Esophagus muscularis mucosa (tissue), 4 donors: ENCODE data around the gene ZER1. TPM values are rescaled to one million over a fixed set of nuclear protein-coding genes. Genes with fewer than 3 reads are reported as not detected.

Experiments used
- DNase-seq: peaks from one replicate; pipeline ENCODE4 v3.0.0-alpha.2; 2017; ENCODE audit errors: extremely low spot score
- H3K27ac ChIP-seq, 4 donors: fragments of 200-600 bp; sonication (generic); replicated peaks in 1 of 4; 1 replicate in 3 of 4; 2 replicates in 1 of 4; pipeline ENCODE4 v1.5.1; 2016 to 2019; ENCODE audit warnings: mild to moderate bottlenecking in 1 of 4
- H3K27me3 ChIP-seq, 4 donors: fragments of 200-600 bp; sonication (generic); one replicate each; pipeline versions ENCODE4 v1.5.1 to v1.6.0; 2016 to 2019
- H3K36me3 ChIP-seq, 4 donors: fragments of 200-600 bp; sonication (generic); one replicate each; pipeline ENCODE4 v1.5.1; 2016 to 2019
- H3K4me1 ChIP-seq, 4 donors: fragments of 200-600 bp; sonication (generic); one replicate each; pipeline ENCODE4 v1.5.1; 2016 to 2019
- H3K4me3 ChIP-seq, 4 donors: fragments of 200-600 bp; sonication (generic); 1 replicate in 2 of 4; 2 replicates in 2 of 4; pipeline ENCODE4 v1.5.1; 2016 to 2019; ENCODE audit warnings: mild to moderate bottlenecking in 4 of 4, moderate library complexity in 1 of 4
- H3K9me3 ChIP-seq, 4 donors: fragments of 200-600 bp; sonication (generic); 1 replicate in 3 of 4; 2 replicates in 1 of 4; pipeline ENCODE4 v1.5.1; 2016 to 2019
- EP300 ChIP-seq: sonication (generic); formaldehyde crosslinking; IDR thresholded peaks from one replicate; pipeline ENCODE4 v1.6.1; 2017; ENCODE audit warnings: antibody characterized with exemption
- POLR2A ChIP-seq: fragments of 450-650 bp; IDR thresholded peaks from one replicate; pipeline ENCODE4 v1.6.1; 2017; ENCODE audit warnings: antibody characterized with exemption, moderate library complexity, mild to moderate bottlenecking, low read depth
- POLR2AphosphoS5 ChIP-seq, 2 donors: sonication (generic); formaldehyde crosslinking; IDR thresholded peaks; one replicate each; pipeline ENCODE4 v1.6.1; 2017; ENCODE audit warnings: antibody characterized with exemption in 2 of 2
- WGBS: methylation state at CpG from one replicate; pipeline ENCODE4 v1.1.5; 2018; 5-methylcytosine and 5-hydroxymethylcytosine counted together
- intact Hi-C: fragments of 100-400 bp; cut with DNase I; formaldehyde crosslinking; loops from one replicate; pipeline ENCODE4 v1.15.1; 2023
- total RNA-seq, 4 donors: library from RNA; depleted of rRNA; stranded (reverse); fragments of >200 nt; gene quantifications; one replicate each; pipeline versions ENCODE4 v1.1.0 to v1.2.1, GENCODE V29; 2016
- TF ChIP-seq, protein P1 (sequence below), 3 experiments: fragments of 200-600 bp in 2 of 3; fragments of 450-650 bp in 1 of 3; sonication (generic) in 2 of 3; IDR thresholded peaks; one replicate each; pipeline ENCODE4 v1.5.1; 2017 to 2019; ENCODE audit warnings: antibody characterized with exemption in 3 of 3, mild to moderate bottlenecking in 2 of 3, moderate library complexity in 1 of 3

Gene ZER1
- total RNA-seq, 4 donors from 2014 or later: 56.5 to 114 (median 79.4) TPM

GRCh38 chr9:128762671-128763449 is 8.9 kb downstream of the ZER1 start:
- H3K4me1 ChIP-seq: peaks cover 5 to 25% (median 13%) of the 10 kb centered on the region in 4 donors
- no peak for TF ChIP-seq POLR2A
- no peak for TF ChIP-seq POLR2AphosphoS5 (IDR thresholded peaks at IDR 0.05)
- TF ChIP-seq EP300: no peak
- TF ChIP-seq, protein P1, sequence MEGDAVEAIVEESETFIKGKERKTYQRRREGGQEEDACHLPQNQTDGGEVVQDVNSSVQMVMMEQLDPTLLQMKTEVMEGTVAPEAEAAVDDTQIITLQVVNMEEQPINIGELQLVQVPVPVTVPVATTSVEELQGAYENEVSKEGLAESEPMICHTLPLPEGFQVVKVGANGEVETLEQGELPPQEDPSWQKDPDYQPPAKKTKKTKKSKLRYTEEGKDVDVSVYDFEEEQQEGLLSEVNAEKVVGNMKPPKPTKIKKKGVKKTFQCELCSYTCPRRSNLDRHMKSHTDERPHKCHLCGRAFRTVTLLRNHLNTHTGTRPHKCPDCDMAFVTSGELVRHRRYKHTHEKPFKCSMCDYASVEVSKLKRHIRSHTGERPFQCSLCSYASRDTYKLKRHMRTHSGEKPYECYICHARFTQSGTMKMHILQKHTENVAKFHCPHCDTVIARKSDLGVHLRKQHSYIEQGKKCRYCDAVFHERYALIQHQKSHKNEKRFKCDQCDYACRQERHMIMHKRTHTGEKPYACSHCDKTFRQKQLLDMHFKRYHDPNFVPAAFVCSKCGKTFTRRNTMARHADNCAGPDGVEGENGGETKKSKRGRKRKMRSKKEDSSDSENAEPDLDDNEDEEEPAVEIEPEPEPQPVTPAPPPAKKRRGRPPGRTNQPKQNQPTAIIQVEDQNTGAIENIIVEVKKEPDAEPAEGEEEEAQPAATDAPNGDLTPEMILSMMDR (IDR thresholded peaks at IDR 0.05): no peak
- 76% methylated on average over 9 of the region's 9 CpGs for WGBS
- DNase-seq: no peak
- intact Hi-C loops: no loop called here
- H3K27ac ChIP-seq: no peak overlapping the region
- H3K36me3 ChIP-seq: peaks cover 0 to 30% (median 6%) of the 10 kb centered on the region in 4 donors
- H3K27me3 ChIP-seq: no peaks in the 10 kb centered on the region
- H3K9me3 ChIP-seq: no peaks in the 10 kb centered on the region
- H3K4me3 ChIP-seq: no peak overlapping the region

- intact Hi-C loops: no loop called here
- H3K4me1 ChIP-seq: peaks cover 0 to 5% (median 2%) of the 10 kb centered on the region in 4 donors
- DNase-seq: no peak
- H3K27me3 ChIP-seq: no peaks in the 10 kb centered on the region
- no peaks in the 10 kb centered on the region for H3K9me3 ChIP-seq
- no peak overlapping the region for H3K27ac ChIP-seq
- TF ChIP-seq EP300 (no peak), POLR2AphosphoS5 (IDR thresholded peaks at IDR 0.05) (no peak), POLR2A (no peak)
- TF ChIP-seq, protein P1 (IDR thresholded peaks at IDR 0.05): no peak
- WGBS: 86% methylated on average over 6 of the region's 6 CpGs
- peaks cover 18 to 33% (median 30%) of the 10 kb centered on the region in 4 donors for H3K36me3 ChIP-seq
- no peak overlapping the region for H3K4me3 ChIP-seq
These were observed 14.1 kb downstream of the ZER1 start for GRCh38 chr9:128757602-128758001.

DNA sequence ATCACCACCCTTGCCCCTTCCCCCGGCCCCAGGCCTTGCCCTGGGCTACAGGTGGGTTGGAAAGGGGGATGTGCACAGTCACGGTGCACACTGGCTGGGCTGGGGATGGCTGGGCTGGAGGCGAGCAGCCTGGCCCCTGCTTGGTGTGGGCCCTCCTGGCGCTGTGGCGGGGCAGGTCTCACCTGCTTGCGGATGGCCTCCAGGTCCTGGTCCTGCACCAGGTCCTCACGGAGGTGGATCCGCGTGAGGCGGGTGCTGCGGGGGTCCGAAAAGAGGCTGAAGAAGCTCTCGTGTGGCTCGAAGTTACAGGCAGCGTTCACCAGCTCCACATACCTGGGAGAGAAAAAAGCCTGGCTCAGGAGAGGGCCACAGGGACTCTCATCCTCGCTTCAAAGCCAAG is 18.1 kb downstream of the ZER1 start:
- Histone ChIP-seq H3K9me3 (no peaks in the 10 kb centered on the region), H3K4me3 (no peak overlapping the region), H3K36me3 (peaks cover 42 to 68% (median 62%) of the 10 kb centered on the region in 4 donors), H3K27me3 (no peaks in the 10 kb centered on the region), H3K4me1 (no peaks in the 10 kb centered on the region), H3K27ac (no peak overlapping the region)
- WGBS: 87% methylated on average over 6 of the region's 16 CpGs
- no peak for DNase-seq
- TF ChIP-seq POLR2A: no peak
- TF ChIP-seq EP300: no peak
- no peak for TF ChIP-seq POLR2AphosphoS5 (IDR thresholded peaks at IDR 0.05)
- TF ChIP-seq, protein P1 (IDR thresholded peaks at IDR 0.05): no peak
- intact Hi-C loops: no loop called here

DNA sequence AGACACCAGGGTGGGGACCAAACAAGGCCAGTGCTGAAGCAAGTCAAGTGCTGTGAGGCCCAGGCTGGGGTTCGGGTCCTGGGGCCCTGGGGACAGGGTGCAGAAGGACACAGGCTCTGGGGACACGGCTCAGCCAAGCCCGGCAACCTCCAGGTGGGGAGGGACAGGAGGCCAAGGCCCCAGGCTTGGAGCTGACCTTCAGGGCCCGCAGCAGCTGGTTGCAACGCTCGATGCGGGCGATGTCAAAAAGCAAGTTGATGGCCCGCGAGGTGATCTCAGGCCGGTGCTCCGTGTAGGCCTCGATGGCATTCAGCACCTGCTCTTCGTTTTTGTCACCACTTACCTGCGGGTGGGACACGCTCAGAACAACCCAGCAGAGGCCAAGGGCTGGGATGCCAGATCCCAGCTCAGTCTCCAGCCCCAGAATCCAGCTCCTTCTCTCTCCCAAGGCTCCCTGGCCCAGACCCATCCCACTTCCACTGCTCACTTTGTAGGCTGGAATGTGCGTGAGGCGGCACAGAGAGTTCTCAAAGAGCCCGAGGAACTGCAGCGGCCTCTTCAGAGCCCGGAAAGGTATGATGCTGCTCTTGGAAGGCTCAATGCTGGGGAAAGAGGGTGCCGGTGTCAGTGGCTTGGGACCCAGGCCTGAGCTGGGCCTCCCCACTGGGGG is 20.7 kb downstream of the ZER1 start:
- Histone ChIP-seq H3K27ac (no peak overlapping the region), H3K4me1 (no peaks in the 10 kb centered on the region), H3K36me3 (peaks cover 44 to 93% (median 82%) of the 10 kb centered on the region in 4 donors), H3K9me3 (no peaks in the 10 kb centered on the region), H3K27me3 (no peaks in the 10 kb centered on the region), H3K4me3 (no peak overlapping the region)
- TF ChIP-seq, protein P1 (IDR thresholded peaks at IDR 0.05): no peak
- no peak for TF ChIP-seq POLR2AphosphoS5 (IDR thresholded peaks at IDR 0.05)
- TF ChIP-seq POLR2A: no peak
- TF ChIP-seq EP300: no peak
- intact Hi-C loops: no loop called here
- WGBS: 91% methylated on average over 19 of the region's 22 CpGs
- no peak for DNase-seq
